NCI-H446 (cell line): ENCODE data around the gene CAPN2.
"Not testable (repeated sequence)": the region's sequence is repeated elsewhere in the genome, so short reads cannot be mapped to it uniquely, and the experiment has no call there.

ENCODE experiments used
- DNase-seq, 2 experiments: peaks; one replicate each; lab custom pipeline; 2025; lab: John Stamatoyannopoulos, UW

Gene CAPN2

DNA sequence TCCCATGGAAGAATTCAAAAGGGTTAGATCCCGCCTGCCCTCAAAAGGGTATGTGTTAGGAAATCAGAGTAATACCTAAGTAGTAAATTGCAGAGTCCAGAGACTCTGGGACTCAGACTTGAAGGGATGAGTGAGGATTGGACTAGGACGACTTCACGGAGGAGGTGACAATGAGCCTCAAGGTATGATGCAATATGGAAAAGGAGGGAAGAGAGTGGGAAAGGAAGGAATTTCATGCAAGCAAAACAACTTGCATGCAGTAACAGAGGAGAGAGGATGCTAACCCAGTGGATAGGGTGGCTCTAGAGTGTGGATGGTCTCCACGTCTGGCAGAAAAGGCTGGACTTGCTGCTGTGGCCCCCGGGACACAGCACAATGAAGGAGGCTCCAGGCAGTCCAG is 4.8 kb downstream of the CAPN2 start:
- no peak for DNase-seq

DNA sequence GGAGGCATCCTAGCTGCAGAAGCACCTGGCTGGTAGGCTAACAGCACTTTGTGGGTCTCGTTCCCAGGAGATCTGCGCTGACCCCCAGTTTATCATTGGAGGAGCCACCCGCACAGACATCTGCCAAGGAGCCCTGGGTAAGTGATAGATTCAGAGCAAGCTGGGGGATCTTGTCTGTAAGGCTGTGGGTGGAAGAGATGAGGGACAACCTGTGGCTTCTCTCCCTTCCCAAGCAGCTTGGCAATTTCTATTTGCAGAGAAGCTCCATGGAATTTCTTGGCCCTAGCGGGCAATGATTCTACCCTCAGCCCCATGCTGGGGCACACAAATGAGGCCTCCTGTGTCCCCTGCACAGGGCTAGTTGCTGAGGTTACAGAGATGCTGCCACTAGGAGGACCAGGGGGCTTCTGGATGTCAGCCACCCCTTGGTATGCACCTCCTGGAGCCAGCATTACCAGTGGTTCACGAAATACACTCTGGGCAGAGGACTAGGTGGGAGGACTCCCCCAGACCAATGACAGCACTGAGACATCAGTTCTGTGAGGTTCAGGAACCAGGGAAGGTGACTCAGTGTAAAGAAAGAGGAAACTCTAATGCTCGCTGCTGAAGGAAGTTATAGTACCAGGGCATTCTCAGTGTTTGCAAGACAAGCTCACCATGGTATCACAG is 5.5 kb downstream of the CAPN2 start:
- no peak for DNase-seq

DNA sequence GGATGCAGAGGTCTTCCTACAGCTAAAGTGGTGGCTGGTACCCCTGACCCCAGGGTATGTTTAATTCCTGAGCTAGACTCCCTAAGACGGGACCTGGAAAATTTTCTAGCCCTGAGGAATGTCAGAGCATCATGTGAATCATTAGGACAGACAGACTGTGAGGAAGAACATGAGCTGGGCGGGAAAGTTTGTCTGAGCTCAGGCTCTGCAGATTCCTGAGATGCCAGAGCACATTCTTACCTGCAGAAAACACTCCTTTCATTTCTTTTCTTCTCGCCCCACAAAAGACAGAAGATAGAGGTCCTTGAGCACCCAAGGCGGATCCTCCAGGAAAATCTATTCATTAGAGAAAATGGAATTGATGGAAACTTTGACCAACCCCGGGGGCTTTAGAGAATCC is 6.5 kb downstream of the CAPN2 start:
- DNase-seq: no peak

DNA sequence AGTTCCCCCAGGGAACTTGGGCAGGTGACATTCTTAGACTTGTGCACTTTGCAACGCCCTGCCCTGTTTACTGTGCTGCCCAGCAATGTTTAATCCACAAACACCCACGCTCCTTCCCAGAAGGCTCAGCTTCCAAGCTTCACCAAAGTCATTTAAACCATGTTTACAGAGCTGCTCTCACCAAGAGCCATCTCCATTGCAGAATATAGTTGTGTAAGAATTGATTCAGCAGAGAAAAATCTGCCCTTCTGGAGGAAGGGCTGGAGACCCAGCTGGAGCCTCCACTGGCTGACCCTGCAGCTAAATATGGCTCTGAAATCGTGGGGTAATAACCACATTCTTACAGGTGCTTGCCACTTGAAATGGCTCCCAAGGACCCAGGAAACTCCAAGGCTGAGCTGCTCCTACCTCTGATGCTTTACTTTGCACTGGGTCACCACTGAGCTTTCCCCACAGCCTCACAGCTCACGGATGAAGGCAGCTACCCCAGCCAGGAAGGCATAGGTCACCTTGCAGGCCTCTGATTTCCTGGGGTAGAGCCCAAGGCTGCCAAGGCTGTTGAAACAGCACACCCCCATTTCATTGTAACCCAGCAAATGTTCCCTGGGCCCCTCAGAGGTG is 8.7 kb downstream of the CAPN2 start:
- DNase-seq: no peak

DNA sequence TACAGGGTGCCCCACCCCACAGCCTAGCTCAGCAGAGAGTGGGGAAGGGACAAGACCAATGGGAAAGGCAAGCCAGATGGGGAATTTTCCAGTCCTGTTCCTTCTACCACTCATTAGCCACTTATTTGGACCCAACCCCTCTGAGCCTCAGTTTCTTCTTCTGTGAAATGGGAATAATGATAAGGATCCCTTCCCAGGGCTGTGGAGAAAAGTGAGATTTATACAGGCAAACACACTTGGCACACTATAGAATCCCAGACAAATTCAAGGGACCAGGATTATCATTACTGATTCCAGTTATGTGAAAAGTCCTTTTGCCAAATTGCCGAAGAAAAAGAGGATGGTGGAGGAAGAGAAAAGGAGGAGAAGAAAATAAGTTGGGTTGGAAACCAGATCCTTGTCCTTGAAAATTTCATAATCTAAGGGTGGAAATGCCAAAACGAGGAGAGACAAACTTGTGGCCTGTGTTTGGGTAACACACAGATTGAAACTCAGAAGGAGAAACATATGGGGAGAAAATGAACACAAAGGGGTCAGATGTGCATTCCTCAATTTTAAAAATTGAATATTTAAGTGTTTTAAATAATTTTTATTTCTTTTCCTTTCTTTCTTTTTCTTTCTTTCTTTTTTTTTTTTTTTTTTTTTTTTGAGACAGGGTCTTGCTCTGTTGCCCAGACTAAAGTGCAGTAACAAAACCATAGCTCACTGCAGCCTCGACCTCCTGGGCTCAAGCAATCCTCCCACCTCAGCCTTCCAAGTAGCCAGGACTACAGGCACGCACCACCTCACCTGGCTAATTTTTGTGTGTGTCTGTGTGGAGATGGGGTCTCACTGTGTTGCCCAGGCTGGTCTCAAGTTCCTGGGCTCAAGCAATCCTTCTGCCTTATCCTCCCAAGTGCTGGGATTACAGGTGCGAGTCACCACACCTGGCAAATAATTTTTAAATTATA is 9.6 kb downstream of the CAPN2 start:
- no peak for DNase-seq

DNA sequence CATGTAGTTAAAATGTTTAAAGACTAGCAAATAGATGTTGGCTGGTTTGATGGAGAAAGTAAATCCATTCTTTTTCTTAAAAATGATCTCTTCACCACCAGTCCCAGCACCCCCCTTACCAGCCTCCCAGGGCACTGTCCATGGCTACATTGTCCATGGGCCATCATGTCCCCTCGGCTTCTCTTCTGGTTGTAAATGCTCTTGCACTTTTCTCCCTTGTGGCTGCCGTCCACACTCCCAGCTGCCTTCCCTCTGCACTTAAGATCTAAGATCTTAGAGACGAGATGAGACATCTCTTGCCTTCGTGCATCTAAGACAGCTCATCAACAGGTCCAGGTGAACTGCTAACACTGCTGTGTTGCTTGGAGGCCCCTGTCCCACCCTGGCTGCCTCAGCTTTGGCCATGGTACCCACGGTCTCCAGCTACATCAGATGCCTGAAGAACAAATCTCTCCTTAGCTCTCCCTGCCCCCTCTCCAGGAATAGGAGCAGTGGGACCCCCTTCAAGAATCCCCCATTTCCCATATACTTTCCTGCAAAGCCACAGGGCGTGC is 11.1 kb downstream of the CAPN2 start:
- no peak for DNase-seq

DNA sequence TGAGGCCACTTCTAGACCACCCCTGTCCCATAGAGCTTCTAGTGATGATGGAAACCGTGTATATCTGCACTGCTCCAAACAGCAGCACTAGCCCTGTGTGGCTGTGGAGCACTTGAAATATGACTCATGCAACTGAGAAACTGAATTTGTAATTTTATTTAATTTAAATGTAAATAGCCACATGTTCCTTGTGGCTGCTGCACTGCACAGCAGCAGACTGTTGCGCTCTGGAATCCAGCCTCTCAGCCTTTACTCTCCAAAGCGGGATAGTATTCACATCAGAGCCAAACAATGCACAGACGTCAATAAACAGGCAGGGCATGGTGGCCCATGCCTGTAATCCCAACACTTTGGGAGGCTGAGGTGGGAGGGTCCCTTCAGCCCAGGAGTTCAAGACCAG is 12.0 kb downstream of the CAPN2 start:
- DNase-seq: no peak

- DNase-seq: no peak
Observed at GRCh38 chr1:223725578-223725977, 13.2 kb downstream of the CAPN2 start.

GRCh38 chr1:223726380-223727001 is 14.2 kb downstream of the CAPN2 start:
- DNase-seq: no peak

GRCh38 chr1:223727541-223727940 is 15.2 kb downstream of the CAPN2 start:
- no peak for DNase-seq

GRCh38 chr1:223729906-223730305 is 17.6 kb downstream of the CAPN2 start:
- no peak for DNase-seq

GRCh38 chr1:223730479-223731132 is 18.3 kb downstream of the CAPN2 start:
- no peak for DNase-seq

DNA sequence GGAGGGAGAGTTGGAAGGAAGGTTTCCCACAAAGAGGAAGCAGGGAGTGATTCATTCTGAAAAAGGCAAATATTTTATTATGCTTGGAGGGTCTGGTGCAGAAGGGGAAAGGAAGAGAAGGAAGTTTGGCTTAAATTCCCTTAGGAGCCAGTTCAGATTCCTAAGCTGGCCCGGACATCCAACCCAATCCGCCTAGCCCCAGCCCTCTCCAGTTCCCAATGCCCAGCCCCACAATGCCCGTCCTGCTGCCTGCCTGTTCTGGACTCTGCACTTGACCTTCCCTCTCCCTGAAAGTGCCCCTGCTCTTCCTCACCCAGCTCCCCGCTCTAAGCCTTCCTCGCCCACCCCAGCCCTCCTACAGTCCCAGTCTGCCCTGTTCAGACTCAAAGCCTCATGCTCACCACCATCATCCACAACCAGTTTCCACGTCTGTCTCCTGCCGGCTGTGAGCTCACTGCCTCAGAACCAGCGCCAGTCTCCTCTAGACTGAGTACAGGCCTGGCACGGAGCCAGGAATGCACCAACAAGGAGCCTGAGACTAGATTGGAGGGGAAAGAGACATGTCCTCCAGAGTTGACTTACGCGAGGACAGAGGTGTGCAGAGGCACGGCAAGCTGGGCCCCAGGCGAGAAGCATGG is 18.9 kb downstream of the CAPN2 start:
- peak in 1 of 2 experiments; percentile 36 for DNase-seq

- peak; percentile 12 to 41 for DNase-seq
Observed at GRCh38 chr1:223732993-223733798, 20.9 kb downstream of the CAPN2 start.

DNA sequence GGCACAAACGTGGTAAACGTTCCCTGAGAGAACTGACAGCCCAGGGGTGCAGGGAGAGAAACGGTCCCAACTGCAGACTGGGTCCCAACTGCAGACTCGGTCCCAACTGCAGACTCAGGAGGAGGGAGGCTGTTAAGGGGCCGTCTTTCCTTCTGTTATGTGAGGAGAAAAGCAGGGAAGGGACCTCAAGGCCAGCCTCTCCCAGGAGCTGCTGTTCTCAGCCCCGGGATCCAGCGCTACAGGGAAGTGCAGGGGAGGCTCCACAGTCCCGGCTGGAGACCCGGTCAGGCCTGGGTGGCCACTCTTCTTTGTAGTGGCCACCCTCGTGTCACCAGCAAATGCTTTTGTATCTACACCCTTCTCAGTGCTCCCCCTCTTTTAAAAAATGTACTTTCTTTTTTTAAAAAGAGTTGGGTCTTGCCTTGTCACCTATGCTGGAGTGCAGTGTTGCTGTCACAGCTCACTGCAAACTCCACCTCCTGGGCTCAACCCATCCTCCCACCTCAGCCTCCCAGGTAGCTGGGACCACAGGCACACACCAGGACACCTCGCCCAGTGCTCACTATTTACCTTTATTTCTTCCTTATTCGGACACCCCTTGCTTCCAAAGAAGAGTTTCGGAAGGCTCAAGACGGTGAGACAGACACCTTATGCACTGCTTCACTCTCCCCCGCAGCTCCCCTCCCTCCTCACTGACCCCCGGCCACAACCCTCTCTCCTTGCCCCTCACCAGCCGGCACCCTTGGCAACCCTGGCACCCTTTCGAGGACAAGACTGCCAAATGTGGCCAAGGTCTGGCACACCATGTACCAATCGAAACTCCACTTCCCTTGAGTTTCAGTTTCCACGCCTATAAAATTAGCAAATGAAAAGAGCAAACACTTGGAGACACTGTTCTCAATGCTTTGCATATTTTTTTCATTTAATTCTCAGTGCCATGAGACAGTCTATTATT is 21.8 kb downstream of the CAPN2 start:
- DNase-seq: no peak

GRCh38 chr1:223736638-223737037 is 24.3 kb downstream of the CAPN2 start:
- not testable (repeated sequence) for DNase-seq

- no peak for DNase-seq
Observed at GRCh38 chr1:223737342-223737741, 25.0 kb downstream of the CAPN2 start.

GRCh38 chr1:223738465-223739365 is 26.4 kb downstream of the CAPN2 start:
- DNase-seq: no peak
